ENCODE results near the gene ETV7.
A peak's percentile ranks its signal among the peaks of the same experiment; 100 is the strongest.
"Not testable (repeated sequence)": the region's sequence is repeated elsewhere in the genome, so short reads cannot be mapped to it uniquely, and the experiment has no call there.

ETV7 gene

DNA sequence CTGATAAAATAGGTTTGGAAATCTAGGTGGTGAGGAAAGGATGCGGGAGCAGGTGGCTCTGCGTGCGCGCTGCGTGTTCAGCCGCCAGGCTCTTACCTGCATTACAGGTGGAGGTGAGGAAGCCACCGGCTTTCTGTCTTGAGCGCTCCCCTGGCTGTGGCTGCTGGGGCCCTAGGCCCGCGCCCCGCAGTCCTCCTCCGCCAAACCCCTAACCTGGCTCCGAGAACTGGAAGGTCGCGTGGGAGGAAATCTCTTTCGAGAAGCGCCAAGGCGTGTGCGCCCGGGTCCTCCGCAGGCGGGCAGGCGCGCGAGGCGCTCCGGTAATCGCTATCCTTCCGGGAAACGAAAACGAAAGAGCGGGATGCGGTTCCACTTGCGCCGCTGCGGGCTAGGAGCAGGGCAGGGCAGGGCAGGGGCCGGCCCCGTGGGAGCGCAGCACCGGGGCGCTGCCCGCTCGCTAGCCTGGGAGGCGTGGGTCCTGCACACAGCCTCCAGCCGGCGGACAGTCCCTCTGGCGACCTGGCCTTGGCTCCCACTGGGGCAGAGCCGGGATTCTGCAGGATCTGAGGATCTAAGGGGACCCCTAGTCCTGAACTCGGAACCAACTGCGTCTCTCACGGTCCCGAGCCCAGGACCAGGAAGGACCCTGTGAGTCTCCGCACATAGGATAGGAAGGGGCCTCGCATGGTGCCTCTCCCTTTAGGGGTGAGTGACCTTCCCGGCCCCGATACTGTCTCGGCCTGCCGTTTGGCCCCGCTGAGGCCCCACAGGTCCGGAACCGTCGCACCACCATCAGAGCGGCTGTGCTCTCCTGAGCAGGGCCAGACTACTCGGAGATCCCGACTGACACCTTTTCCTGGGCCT, at the start of gene ETV7:
Gene ETV7, minus strand, starts transcription at position 230 of the 864 bp plus-strand sequence. Its CDS starts 128 bp downstream, at position 102.
- DNase-seq: peak; percentile 47
- in situ Hi-C loops (cut with HindIII; ENCODE audit: low pct_ligation_motif_present, low pct_unique_long_range_greater_than_20kb, low sequenced_read_pairs): no loop called here

DNA sequence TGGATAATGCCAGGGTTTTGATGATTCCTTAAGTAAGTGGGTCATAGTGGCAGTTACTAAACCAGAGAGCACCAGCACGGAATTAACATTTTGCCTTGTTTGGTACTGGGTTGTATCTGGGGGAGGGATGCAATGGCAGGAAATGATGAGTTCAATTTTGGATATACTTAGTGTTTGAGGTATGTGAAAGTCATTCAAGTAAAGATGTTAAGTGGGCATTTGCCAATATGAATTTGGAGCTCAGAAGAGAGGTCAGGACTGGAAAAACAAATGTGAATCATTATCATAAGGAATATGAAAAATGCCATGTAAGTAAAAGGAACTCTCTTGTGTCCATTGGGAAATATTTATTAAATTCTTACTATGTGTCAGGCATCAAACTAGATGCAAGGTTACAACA, 49.0 kb upstream of the ETV7 start:
- in situ Hi-C loops (cut with HindIII; ENCODE audit: low pct_ligation_motif_present, low pct_unique_long_range_greater_than_20kb, low sequenced_read_pairs): no loop called here

DNA sequence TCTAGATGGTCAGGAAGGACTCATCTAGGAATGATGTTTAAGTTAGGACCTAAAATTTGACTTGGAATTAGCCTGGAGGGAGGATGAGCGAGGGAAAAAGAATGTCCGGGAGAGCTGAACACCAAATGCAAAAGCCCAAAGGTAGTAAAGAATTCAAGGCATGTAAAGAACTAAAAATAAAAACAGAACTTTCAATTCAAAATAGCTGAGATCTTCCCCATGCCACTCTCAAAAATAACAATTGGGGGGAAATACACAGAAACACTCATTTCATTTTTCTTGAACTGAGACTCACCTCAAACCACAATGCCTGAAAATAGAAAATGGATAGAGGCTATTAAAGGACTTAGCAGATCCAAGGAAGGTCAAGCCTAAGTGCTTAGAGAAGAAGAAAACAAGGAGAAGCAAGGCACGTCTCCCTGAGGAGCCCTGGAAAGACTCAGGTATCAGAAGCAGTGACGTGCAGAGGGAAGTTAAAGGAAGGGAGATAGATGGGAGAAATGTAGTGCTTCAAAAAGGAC, 44.7 kb upstream of the ETV7 start:
- DNase-seq: no peak
- in situ Hi-C loops (cut with HindIII; ENCODE audit: low pct_ligation_motif_present, low pct_unique_long_range_greater_than_20kb, low sequenced_read_pairs): no loop called here

More for the DNA sequence above, 49.0 kb upstream of the ETV7 start:
- DNase-seq: no peak

DNA sequence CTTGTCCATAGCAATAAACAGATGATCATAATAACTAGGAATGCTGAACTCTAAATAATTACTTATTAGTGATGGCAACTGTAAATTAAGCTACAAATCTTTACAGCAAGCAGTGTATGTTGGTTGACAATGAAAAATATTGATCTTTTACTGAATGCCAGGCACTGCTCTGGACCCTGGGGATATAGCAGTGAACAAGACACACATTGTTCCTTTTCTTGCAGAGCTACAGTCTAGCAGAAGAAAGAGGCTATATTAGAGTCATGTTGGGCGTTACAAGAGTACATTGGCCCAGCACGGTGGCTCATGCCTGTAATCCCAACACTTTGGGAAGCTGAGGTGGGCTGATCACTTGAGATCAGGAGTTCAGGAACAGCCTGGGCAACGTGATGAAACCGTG, 43.7 kb upstream of the ETV7 start:
- no peak for DNase-seq
- in situ Hi-C loops (cut with HindIII; ENCODE audit: low pct_ligation_motif_present, low pct_unique_long_range_greater_than_20kb, low sequenced_read_pairs): no loop called here

DNA sequence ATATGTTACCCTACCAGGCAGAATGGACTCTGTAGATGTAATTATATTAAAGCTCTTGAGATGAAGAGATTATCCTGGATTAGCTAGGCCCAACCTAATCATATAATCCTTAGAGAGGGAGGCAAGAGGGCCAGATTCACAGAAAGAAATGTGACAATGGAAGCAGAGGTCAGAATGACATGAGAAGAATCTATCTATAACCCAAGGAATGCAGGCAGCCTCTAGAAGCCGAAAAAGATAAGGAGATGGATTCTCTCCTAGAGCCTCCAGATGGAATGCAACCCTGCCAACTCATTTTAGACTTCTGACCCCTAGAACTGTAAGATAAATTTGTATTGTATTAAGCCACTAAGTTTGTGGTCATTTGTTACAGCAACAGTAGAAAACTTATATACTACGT, 42.9 kb upstream of the ETV7 start:
- in situ Hi-C loops (cut with HindIII; ENCODE audit: low pct_ligation_motif_present, low pct_unique_long_range_greater_than_20kb, low sequenced_read_pairs): no loop called here
- DNase-seq: no peak

DNA sequence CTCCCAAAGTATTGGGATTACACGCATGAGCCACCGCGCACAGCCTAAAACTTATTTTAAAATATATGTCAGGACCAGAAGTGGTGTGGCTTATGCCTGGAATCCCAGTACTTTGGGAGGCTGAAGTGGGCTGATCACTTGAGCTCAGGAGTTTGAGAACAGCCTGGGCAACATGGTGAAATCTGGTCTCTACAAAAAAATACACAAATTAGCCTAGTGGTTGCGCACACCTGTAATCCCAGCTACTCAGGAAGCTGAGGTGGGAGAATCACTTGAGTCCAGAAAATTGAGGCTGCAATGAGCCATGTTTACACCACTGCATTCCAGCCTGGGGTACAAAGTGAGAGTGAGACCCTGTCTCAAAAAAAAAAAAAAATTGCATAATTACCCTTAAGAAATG, 41.4 kb upstream of the ETV7 start:
- in situ Hi-C loops (cut with HindIII; ENCODE audit: low pct_ligation_motif_present, low pct_unique_long_range_greater_than_20kb, low sequenced_read_pairs): no loop called here
- no peak for DNase-seq

DNA sequence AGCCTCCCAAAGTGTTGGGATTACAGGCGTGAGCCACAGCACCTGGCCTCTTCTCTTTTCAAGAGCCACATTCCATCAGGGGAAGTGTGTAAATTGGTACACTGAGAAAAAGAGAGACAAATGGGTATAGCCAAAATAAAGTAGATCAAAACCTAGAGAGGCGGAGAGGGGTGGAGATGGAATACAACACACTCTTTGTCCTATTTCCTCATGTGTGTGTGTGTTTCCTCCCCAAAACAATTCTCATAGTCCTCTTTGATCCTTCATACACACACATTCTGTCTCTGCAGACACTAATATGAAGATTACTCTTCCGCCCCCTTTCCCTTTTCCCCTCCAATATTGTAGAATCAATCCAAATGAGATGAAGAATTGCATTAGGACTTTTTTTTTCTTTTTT, 39.2 kb upstream of the ETV7 start:
- in situ Hi-C loops (cut with HindIII; ENCODE audit: low pct_ligation_motif_present, low pct_unique_long_range_greater_than_20kb, low sequenced_read_pairs): no loop called here
- no peak for DNase-seq

DNA sequence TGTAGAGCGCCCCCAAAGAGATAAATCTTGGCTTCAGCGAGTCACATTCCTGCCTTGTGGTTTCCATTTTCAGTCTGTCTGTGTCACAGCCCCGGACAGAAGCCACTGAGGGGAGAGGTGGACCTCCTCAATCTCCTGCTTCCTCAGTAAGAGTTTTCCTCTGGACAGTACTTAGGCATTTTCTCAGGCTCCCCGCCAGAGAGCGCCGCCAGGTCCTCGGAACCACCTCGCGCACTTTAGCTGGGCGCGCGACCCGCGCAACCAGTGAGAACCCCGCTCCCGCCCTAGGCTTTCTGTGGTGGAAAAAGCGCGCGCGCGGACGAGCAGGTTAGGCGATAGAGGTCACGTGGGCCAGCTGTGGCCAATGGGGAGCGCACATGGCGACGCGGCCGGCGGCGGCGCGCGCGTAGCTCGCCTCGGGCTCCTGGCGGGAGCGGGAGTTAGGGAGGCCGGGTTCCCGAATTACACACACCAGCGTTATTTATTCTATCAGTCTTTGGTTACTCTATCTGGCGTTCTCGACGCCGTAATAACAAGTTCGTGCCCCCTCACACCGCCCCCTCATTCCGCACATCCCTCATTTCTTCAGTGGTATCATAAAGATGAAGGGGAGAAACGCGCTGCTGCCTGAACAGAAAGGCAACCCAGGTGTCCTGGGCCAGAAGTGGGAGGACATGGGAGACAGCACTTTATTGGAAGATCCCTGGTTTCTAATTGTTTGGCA, 35.8 kb upstream of the ETV7 start:
- DNase-seq: peak; percentile 97
- in situ Hi-C loops (cut with HindIII; ENCODE audit: low pct_ligation_motif_present, low pct_unique_long_range_greater_than_20kb, low sequenced_read_pairs): no loop called here

DNA sequence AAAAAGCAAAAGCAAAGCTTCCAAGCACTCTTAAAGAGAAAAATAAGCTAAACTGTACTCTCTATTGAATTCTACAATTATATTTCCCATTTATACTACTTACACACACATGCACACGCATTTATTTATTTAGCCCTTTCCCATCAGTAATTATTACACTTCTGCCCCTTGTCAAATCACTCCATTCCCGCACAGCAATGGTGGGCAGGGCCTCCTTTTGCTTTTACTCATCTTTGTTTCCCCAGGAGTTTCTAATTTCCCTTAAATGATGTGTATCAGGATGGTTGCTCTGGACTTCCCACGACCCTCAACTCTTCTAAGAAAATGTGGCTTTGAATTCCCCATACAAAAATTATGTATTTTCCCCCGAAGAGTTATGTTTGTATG, 35.2 kb upstream of the ETV7 start:
- in situ Hi-C loops (cut with HindIII; ENCODE audit: low pct_ligation_motif_present, low pct_unique_long_range_greater_than_20kb, low sequenced_read_pairs): no loop called here
- DNase-seq: no peak

DNA sequence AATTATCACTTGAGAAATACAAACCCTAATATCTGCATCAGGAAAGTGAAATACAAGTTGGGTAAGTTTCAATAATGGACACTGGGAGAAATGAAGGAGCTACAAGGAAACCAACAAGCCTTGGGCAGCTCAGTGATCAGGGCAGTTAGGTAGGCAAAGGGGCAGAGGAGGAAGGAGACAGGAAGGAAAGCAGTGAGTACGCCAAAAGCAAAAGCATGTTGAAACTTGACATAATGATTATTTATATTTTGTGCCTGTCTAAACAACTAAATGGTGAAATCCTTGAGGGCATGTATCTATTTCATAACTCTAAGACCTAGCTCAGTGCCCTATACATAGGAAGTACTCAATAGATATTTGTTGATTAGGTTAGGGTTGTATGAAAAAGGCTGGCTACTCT, 31.8 kb upstream of the ETV7 start:
- no peak for DNase-seq
- in situ Hi-C loops (cut with HindIII; ENCODE audit: low pct_ligation_motif_present, low pct_unique_long_range_greater_than_20kb, low sequenced_read_pairs): no loop called here

DNA sequence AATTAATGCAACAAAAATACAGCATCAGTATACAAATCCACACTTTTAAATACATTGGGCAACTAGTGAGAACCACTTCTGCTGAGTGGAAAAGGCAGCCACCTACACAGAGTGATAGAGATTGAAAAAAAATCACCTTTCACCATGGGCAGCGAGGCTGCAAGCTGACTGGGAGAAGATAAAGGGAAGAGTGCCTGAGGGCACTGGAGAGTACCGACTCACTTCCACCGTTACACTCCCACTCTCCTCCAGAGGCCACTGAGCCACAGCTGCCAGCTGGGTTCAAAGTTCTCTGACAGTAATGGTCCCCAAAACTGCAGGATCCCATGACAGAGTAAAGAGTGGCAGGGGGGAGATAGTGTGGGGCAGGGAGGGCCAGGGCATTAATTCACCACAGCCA, 31.1 kb upstream of the ETV7 start:
- DNase-seq: no peak

DNA sequence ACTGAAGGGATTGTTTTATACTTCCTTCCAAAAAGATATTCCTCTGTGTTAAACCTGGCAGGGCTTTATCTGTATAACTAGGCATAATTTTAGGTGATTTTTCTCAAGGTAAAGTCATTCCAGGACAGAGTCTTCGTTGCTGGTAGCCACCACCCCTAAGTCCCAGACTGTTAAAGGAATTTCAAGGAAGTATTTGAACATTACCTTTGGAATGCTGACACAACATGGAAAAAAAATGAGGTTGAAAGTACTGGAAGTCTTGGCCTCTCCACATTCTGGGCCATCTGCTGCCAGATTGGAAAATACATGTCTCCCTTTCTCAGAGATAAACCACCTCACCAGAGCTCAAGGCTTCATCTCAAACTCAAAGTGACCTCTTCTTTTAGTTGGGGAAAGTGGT, 27.0 kb upstream of the ETV7 start:
- no peak for DNase-seq
- in situ Hi-C loops (cut with HindIII; ENCODE audit: low pct_ligation_motif_present, low pct_unique_long_range_greater_than_20kb, low sequenced_read_pairs): no loop called here

More for the DNA sequence above, 31.1 kb upstream of the ETV7 start:
- in situ Hi-C loops (cut with HindIII; ENCODE audit: low pct_ligation_motif_present, low pct_unique_long_range_greater_than_20kb, low sequenced_read_pairs): no loop called here

DNA sequence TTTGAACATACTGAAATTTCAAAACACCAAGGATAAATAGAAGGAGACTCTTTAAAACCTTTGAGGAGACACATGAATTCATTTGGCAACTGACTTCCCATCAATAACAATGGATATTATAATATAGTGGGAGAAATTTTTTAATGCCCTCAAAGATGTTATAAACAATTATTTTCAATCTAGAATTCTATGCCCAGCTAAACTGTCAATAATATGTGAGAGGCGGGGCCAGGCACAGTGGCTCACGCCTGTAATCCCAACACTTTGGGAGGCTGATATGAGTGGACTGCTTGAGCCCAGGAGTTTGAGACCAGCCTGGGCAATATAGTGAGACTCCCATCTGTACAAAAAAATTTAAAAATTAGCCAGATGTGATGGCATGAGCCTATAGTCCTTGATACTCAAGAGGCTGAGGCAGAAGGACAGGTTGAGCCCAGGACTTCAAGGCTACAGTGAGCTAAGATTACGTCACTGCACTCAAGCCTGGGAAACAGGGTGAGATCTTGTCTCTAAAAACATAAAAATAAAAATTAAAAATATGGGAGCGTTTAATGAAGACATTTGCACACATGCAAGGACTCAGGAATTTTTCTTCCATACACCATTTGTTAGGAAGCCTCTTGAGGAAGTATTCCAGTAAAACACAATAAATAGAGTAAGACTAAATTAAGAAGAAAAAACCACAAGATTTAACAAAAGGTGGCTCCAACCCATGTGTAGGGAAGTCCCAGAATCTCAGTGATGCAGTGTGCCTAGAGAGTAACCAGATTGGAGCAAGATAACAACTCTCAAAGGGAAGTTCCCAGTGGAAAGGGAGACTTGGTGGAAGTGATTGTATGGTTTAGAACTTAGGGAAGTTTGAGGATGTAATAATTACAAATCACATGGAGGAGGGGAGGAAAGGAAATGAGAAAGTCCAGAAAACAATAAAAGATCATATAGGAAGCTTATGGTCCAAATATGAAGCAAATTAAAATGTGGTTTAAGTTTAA, 26.3 kb upstream of the ETV7 start:
- DNase-seq: no peak
- in situ Hi-C loops (cut with HindIII; ENCODE audit: low pct_ligation_motif_present, low pct_unique_long_range_greater_than_20kb, low sequenced_read_pairs): no loop called here

DNA sequence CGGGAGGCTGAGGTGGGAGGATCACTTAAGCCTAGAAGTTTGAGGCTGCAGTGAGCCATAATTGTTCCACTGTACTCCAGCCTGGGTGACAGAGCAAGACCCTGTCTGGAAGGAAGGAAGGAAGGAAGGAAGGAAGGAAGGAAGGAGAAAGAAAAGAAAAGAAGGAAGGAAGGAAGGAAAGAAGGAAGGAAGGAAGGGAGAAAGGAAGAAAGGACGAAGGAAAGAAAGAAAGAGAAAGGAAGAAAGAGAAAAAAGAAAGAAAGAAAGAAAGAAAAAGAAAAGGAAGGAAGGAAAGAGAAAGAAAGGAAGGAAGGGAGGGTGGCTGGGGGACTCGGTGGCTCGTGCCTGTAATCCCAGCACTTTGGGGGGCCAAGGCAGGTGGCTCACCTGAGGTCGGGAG, 22.2 kb upstream of the ETV7 start:
- DNase-seq; in situ Hi-C loops (cut with HindIII; ENCODE audit: low pct_ligation_motif_present, low pct_unique_long_range_greater_than_20kb, low sequenced_read_pairs): not testable (repeated sequence)

DNA sequence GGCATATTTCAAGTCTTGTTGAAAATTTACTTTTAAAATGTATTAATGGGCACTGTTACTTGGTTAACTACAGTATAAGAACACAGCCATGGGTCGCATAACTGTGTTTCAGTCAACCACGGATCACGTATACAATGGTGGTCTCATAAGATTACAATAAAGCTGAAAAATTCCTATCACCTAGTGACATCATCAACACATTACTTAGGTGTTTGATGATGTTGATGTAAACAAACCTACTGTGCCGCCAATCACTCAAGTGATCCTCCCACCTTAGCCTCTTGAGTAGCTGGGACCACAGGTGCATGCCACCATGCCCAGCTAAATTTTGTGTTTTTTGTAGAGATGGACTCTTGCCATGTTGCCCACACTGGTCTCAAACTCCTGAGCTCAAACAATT, 16.7 kb upstream of the ETV7 start:
- DNase-seq: no peak
- in situ Hi-C loops (cut with HindIII; ENCODE audit: low pct_ligation_motif_present, low pct_unique_long_range_greater_than_20kb, low sequenced_read_pairs): no loop called here

DNA sequence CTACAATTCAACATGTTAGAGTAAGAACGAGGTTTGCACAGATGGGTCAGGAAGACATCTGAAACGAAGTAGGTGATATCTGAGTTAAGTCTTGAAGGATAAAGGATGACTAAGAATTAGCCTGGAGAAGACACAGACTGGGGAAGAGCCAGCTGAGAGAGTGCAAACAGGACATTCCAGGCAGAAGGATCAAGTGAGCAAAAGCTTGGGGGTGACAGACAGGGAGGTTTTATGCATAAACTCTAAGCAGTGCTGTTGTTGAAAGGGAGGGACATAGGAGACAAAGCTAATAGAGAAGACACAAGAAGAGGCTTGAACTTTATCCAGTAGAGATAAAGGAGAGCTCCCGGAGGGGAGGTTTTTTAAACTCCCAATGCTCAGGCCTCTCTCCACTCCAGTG, 15.0 kb upstream of the ETV7 start:
- in situ Hi-C loops (cut with HindIII; ENCODE audit: low pct_ligation_motif_present, low pct_unique_long_range_greater_than_20kb, low sequenced_read_pairs): no loop called here
- no peak for DNase-seq

DNA sequence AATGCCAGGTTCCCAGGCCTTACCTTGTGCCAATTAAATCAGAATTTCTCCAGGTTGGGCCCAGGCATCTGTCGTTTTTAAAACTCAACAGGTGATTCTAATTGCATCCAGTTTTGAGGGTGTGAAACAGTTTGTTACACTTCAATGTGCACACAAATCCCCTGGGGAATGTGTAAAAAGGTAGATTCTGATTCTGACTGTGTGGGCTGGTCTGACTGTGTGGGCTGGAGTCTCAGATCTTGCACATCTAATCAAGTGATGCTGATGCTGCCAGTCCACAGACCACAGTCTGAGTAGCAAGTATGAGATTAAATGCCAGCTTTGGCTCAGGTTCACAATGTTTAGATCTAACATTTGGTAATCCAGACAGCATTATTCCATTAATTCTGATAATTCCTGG, 12.5 kb upstream of the ETV7 start:
- in situ Hi-C loops (cut with HindIII; ENCODE audit: low pct_ligation_motif_present, low pct_unique_long_range_greater_than_20kb, low sequenced_read_pairs): no loop called here
- DNase-seq: no peak

DNA sequence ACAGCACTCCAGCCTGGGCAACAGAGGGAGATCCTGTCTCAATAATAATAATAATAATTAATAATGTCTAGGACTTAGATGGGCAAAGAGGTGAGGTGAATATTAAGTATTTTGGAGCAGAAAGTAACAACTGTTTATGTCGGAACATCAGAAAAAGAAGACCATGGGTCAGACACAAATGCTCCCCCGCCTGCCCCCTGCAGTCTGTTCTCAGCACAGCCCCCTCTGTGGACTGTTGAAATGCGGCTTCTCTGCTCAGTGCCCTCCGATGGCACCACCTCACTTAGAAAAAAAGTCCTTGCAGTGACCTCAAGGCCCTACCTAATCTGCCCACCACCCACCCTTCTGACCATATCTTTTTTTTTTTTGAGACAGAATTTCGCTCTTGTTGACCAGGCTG, 5.2 kb upstream of the ETV7 start:
- DNase-seq: no peak
- in situ Hi-C loops (cut with HindIII; ENCODE audit: low pct_ligation_motif_present, low pct_unique_long_range_greater_than_20kb, low sequenced_read_pairs): no loop called here

DNA sequence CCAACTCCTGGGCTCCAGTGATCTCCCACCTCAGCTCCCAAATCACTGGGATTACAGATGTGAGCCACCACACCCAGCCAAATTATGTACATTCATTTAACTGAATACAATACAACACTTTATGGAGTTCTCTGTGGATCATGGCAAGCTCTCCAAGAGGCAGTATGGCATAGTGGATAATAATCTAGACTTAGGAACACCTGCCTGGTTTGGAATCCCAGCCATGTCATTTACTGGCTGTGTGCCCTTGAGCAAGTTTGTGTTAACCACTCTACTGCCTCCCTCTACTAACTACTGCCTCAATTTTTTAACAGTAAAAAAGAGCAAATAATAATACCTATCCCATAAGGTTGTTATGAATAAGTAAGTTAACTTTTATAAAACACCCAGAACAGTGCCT, 1.9 kb upstream of the ETV7 start:
- DNase-seq: no peak
- in situ Hi-C loops (cut with HindIII; ENCODE audit: low pct_ligation_motif_present, low pct_unique_long_range_greater_than_20kb, low sequenced_read_pairs): no loop called here

All from ACHN (cell line).